Upper lobe of left lung (tissue), 6 donors: Measurements from ENCODE around the gene C5orf15. TPM values are rescaled to one million over a fixed set of nuclear protein-coding genes. Genes with fewer than 3 reads are reported as not detected.
"Not testable (repeated sequence)": the region's sequence is repeated elsewhere in the genome, so short reads cannot be mapped to it uniquely, and the experiment has no call there.

Source experiments
- ATAC-seq, 2 donors: fragments of 200-7000 bp; cut with Tn5 transposase; one replicate each; pipeline ENCODE4 v1.9.1; 2022; ENCODE audit warnings: mild to moderate bottlenecking in 2 of 2, moderate library complexity in 2 of 2; ENCODE audit not compliant: low FRiP score in 2 of 2
- DNase-seq, 2 donors: peaks; one replicate each; pipeline ENCODE4 v3.0.0-alpha.2; 2019 to 2020
- H3K27ac ChIP-seq, 4 donors: fragments of 200-600 bp; sonication (generic); one replicate each; pipeline ENCODE4 v1.5.1; 2016 to 2019
- H3K27me3 ChIP-seq, 4 donors: fragments of 200-600 bp; sonication (generic); one replicate each; pipeline ENCODE4 v1.5.1; 2017 to 2019
- H3K36me3 ChIP-seq, 4 donors: fragments of 200-600 bp; sonication (generic); one replicate each; pipeline ENCODE4 v1.5.1; 2016 to 2019
- H3K4me1 ChIP-seq, 4 donors: fragments of 200-600 bp; sonication (generic); one replicate each; pipeline ENCODE4 v1.5.1; 2018 to 2019
- H3K4me3 ChIP-seq, 4 donors: fragments of 200-600 bp; sonication (generic); one replicate each; pipeline ENCODE4 v1.5.1; 2017 to 2019; ENCODE audit warnings: mild to moderate bottlenecking in 2 of 4, moderate library complexity in 1 of 4
- H3K9me3 ChIP-seq, 4 donors: fragments of 200-600 bp; sonication (generic); one replicate each; pipeline ENCODE4 v1.5.1; 2018 to 2019
- EP300 ChIP-seq, 4 donors: sonication (generic); formaldehyde crosslinking; IDR thresholded peaks; one replicate each; pipeline ENCODE4 v1.5.1; 2017; ENCODE audit warnings: antibody characterized with exemption in 4 of 4, control low read depth in 2 of 4
- POLR2A ChIP-seq, 4 donors: fragments of 450-650 bp; IDR thresholded peaks; one replicate each; pipeline ENCODE4 v1.5.1; 2016 to 2017; ENCODE audit warnings: antibody characterized with exemption in 4 of 4, mild to moderate bottlenecking in 2 of 4
- POLR2AphosphoS5 ChIP-seq, 2 donors: sonication (generic); formaldehyde crosslinking; IDR thresholded peaks; one replicate each; pipeline ENCODE4 v1.5.1; 2017; ENCODE audit warnings: antibody characterized with exemption in 2 of 2
- WGBS, 2 donors: methylation state at CpG; one replicate each; pipeline ENCODE4 v1.1.5; 2017 to 2018; 5-methylcytosine and 5-hydroxymethylcytosine counted together
- total RNA-seq, 6 donors: library from RNA; depleted of rRNA in 4 of 6; stranded (reverse); fragments of >200 nt in 4 of 6; gene quantifications; one replicate each; pipeline versions ENCODE4 v1.1.0 to v1.2.1, GENCODE V29; 2016 to 2021
- TF ChIP-seq, protein P1 (sequence below), 6 experiments: fragments of 450-650 bp in 4 of 6; fragments of 200-600 bp in 2 of 6; sonication (generic) in 2 of 6; IDR thresholded peaks; one replicate each; pipeline ENCODE4 v1.5.1; 2016 to 2019; ENCODE audit warnings: antibody characterized with exemption in 6 of 6
- donor health status: DM: no; HTN: no; CAD: no; lungs with moderate emphysema.
- donor health status: DM: no; HTN: yes; CAD: no; lungs with severe emphysema.

C5orf15 gene
- total RNA-seq, 6 donors from 2014 or later = 15.1 to 65.5 (median 39.7) TPM

DNA sequence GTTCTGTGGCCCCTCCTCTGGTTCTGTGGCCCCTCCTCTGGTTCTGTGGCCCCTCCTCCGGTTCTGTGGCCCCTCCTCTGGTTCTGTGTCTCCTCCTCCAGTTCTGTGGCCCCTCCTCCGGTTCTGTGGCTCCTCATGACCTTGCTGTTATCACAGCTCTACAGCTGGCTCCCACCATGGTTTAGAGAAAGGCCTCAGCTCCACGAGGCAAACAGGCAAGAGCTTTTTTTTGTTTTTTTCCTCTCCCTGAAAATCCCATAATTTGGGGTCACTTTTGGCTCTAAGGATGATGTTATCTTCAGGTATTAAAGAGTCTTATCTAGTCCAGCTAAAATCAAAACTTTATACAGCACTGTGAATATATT, 31.8 kb downstream of the C5orf15 start:
- Histone ChIP-seq H3K4me1 (peaks cover 0 to 4% (median 2%) of the 10 kb centered on the region in 4 donors), H3K27me3 (no peaks in the 10 kb centered on the region), H3K4me3 (no peak overlapping the region), H3K36me3 (no peaks in the 10 kb centered on the region), H3K9me3 (no peaks in the 10 kb centered on the region), H3K27ac (no peak overlapping the region)
- DNase-seq (no peak), ATAC-seq (no peak)
- TF ChIP-seq POLR2AphosphoS5 (IDR thresholded peaks at IDR 0.05) (no peak), POLR2A (IDR thresholded peaks at IDR 0.05) (no peak), EP300 (IDR thresholded peaks at IDR 0.05) (no peak)
- TF ChIP-seq, protein P1, sequence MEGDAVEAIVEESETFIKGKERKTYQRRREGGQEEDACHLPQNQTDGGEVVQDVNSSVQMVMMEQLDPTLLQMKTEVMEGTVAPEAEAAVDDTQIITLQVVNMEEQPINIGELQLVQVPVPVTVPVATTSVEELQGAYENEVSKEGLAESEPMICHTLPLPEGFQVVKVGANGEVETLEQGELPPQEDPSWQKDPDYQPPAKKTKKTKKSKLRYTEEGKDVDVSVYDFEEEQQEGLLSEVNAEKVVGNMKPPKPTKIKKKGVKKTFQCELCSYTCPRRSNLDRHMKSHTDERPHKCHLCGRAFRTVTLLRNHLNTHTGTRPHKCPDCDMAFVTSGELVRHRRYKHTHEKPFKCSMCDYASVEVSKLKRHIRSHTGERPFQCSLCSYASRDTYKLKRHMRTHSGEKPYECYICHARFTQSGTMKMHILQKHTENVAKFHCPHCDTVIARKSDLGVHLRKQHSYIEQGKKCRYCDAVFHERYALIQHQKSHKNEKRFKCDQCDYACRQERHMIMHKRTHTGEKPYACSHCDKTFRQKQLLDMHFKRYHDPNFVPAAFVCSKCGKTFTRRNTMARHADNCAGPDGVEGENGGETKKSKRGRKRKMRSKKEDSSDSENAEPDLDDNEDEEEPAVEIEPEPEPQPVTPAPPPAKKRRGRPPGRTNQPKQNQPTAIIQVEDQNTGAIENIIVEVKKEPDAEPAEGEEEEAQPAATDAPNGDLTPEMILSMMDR (IDR thresholded peaks at IDR 0.05) = no peak
- 71 to 76% methylated on average over 3 of the region's 3 CpGs for WGBS, 2 donors

DNA sequence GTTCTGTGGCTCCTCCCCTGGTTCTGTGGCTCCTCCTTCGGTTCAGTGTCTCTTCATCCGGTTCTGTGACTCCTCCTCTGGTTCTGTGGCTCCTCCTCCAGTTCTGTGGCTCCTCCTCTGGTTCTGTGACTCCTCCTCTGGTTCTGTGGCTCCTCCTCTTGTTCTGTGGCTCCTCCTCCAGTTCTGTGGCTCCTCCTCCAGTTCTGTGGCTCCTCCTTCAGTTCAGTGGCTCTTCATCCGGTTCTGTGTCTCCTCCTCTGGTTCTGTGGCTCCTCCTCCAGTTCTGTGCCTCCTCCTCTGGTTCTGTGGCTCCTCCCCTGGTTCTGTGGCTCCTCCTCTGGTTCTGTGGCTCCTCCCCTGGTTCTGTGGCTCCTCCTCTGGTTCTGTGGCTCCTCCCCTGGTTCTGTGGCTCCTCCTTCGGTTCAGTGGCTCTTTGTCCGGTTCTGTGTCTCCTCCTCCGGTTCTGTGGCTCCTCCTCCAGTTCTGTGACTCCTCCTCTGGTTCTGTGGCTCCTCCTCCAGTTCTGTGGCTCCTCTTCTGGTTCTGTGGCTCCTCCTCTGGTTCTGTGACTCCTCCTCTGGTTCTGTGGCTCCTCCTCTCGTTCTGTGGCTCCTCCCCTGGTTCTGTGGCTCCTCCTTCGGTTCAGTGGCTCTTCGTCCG, 32.3 kb downstream of the C5orf15 start:
- not testable (repeated sequence) for ATAC-seq, H3K4me3 ChIP-seq, H3K27ac ChIP-seq, H3K9me3 ChIP-seq, H3K36me3 ChIP-seq, DNase-seq, H3K4me1 ChIP-seq, H3K27me3 ChIP-seq
- 92 to 93% methylated on average over 10 of the region's 10 CpGs for WGBS, 2 donors

DNA sequence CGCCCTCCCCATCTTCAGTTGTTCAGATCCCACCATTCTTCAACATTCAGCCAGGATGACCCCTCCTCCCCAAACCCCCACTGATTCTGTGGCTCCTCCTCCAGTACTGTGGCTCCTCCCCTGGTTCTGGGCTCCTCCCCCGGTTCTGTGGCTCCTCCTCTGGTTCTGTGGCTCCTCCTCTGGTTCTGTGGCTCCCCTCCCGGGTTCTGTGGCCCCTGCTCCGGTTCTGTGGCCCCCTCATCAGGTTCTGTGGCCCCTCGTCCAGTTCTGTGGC, 32.8 kb downstream of the C5orf15 start:
- 90 to 97% methylated on average over 5 of the region's 5 CpGs for WGBS, 2 donors
- Histone ChIP-seq H3K36me3 (no peaks in the 10 kb centered on the region), H3K9me3 (no peaks in the 10 kb centered on the region), H3K27me3 (no peaks in the 10 kb centered on the region), H3K4me3 (no peak overlapping the region), H3K4me1 (peaks cover 0 to 4% (median 2%) of the 10 kb centered on the region in 4 donors), H3K27ac (no peak overlapping the region)
- TF ChIP-seq POLR2AphosphoS5 (IDR thresholded peaks at IDR 0.05) (no peak), POLR2A (IDR thresholded peaks at IDR 0.05) (no peak), EP300 (IDR thresholded peaks at IDR 0.05) (no peak)
- TF ChIP-seq, protein P1 (IDR thresholded peaks at IDR 0.05) = no peak
- DNase-seq = no peak
- no peak for ATAC-seq

DNA sequence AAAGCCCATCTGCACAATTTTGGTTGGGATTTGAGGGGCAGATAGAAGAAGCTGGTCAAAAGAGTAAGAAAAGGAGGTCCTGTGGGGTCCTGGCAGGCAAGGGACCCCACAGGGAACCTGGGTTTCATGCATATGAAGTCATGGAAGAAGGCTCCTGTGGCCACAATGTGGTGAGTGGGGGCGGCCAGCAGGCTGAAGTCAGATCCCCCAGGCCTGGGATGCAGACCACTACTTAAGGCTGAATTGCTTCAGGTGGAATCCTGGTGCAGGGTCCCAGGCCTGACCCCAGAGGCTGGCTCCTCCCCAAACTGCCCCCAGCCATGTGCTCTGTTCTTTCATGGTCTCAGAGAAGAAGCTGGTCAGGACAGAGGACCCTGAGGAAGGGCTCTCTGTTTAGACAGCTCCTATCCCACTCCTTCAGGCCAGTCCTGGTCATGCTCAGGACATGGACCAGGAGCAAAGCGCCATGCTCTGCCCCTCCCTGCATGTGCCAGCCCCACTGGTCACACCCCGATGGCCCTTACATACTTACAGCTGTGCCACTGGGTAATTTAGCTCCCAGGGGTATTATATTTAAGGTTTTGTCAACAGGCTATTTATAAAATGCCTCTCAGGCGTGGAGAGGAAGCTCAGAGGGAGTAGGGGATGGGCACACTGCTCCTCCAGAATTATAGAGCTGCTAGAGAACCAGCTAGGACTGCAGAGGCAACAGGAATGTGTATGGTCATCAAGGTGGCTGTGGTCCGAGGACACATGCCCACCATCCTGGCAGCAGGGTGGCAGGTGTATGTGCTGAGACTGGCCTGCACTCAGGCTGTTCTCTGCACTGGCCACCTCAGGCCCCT, 33.4 kb downstream of the C5orf15 start:
- TF ChIP-seq POLR2A (IDR thresholded peaks at IDR 0.05) (no peak), POLR2AphosphoS5 (IDR thresholded peaks at IDR 0.05) (no peak), EP300 (IDR thresholded peaks at IDR 0.05) (no peak)
- TF ChIP-seq, protein P1 (IDR thresholded peaks at IDR 0.05) = no peak
- DNase-seq (no peak), ATAC-seq (peak in 1 of 2 donors; percentile 56)
- Histone ChIP-seq H3K4me1 (peaks cover 0 to 4% (median 2%) of the 10 kb centered on the region in 4 donors), H3K36me3 (no peaks in the 10 kb centered on the region), H3K4me3 (no peak overlapping the region), H3K27ac (no peak overlapping the region), H3K9me3 (no peaks in the 10 kb centered on the region), H3K27me3 (no peaks in the 10 kb centered on the region)
- 82 to 100% methylated on average over 2 to 5 of the region's 5 CpGs for whole genome bisulfite sequencing, 2 donors

DNA sequence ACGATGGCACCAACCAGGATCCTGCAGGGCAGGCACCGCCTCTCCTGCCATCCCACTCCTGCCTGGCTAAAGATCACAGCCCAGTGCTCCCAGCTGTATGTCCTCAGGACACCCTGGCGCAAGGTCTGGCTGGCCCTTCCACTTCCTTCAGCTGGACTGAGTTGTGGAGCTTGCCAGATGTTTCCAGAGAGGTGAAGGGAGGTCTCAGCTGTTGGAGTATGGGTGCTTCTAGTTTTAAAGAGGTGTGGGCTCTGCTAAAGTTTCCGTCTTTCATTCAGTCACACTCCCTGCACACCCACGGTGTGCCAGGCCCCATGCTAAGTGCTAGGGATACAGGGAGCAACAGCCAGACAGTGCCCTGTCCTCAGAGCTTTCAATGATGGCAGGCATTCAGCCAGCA, 34.1 kb downstream of the C5orf15 start:
- no peak for TF ChIP-seq EP300 (IDR thresholded peaks at IDR 0.05)
- peak in 1 of 2 donors; percentile 26 for TF ChIP-seq POLR2AphosphoS5 (IDR thresholded peaks at IDR 0.05)
- Histone ChIP-seq H3K27ac (no peak overlapping the region), H3K4me3 (no peak overlapping the region), H3K27me3 (no peaks in the 10 kb centered on the region), H3K36me3 (no peaks in the 10 kb centered on the region), H3K4me1 (peaks cover 0 to 4% (median 2%) of the 10 kb centered on the region in 4 donors), H3K9me3 (no peaks in the 10 kb centered on the region)
- ATAC-seq (no peak), DNase-seq (no peak)
- WGBS, 2 donors = 59 to 75% methylated on average over 2 to 5 of the region's 5 CpGs
